ENCODE data around the gene EFNA2. TPM values are rescaled to one million over a fixed set of nuclear protein-coding genes. Genes with fewer than 3 reads are reported as not detected.

EFNA2 gene
- total RNA-seq, 1 donor from 2014 or later = 14.6 TPM

DNA sequence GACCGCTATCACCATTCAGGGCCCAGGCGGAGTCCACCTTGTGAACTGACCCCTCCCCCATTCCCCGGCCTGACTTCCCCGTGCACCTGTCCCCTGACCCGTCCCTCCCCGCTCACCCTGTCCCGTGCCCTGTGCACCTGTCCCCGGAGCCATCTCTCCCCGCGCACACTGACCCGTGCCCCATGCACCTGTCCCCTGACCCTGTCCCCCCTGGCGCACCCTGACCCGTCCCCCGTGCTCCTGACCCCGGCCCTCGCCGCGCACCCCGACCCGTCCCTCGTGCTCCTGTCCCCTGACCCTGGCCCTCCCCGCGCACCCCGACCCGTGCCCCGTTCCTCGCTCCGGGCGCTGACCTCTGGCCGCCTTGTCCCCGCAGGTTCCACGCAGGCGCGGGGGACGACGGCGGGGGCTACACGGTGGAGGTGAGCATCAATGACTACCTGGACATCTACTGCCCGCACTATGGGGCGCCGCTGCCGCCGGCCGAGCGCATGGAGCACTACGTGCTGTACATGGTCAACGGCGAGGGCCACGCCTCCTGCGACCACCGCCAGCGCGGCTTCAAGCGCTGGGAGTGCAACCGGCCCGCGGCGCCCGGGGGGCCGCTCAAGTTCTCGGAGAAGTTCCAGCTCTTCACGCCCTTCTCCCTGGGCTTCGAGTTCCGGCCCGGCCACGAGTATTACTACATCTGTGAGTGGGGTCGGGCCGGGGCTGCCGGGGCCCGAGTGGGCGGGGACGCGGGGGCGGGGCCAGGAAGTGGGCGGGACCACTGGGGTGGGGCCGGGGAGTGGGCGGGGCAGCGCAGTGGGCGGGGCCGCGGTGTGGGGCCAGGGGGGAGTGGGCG lies 9.7 kb downstream of the EFNA2 start:
- no peak overlapping the region for H3K27ac Mint-ChIP-seq (ENCODE audit: unreplicated experiment)
- peaks cover 7% of the 10 kb centered on the region for H3K27me3 Mint-ChIP-seq (ENCODE audit: unreplicated experiment)
- TF ChIP-seq, protein P1, sequence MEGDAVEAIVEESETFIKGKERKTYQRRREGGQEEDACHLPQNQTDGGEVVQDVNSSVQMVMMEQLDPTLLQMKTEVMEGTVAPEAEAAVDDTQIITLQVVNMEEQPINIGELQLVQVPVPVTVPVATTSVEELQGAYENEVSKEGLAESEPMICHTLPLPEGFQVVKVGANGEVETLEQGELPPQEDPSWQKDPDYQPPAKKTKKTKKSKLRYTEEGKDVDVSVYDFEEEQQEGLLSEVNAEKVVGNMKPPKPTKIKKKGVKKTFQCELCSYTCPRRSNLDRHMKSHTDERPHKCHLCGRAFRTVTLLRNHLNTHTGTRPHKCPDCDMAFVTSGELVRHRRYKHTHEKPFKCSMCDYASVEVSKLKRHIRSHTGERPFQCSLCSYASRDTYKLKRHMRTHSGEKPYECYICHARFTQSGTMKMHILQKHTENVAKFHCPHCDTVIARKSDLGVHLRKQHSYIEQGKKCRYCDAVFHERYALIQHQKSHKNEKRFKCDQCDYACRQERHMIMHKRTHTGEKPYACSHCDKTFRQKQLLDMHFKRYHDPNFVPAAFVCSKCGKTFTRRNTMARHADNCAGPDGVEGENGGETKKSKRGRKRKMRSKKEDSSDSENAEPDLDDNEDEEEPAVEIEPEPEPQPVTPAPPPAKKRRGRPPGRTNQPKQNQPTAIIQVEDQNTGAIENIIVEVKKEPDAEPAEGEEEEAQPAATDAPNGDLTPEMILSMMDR (IDR thresholded peaks at IDR 0.05; ENCODE audit: unreplicated experiment) = no peak
- H3K4me3 Mint-ChIP-seq (ENCODE audit: unreplicated experiment) = no peak overlapping the region
- H3K4me1 Mint-ChIP-seq (ENCODE audit: unreplicated experiment) = no peaks in the 10 kb centered on the region
- DNase-seq (ENCODE audit: low spot score) = peak; percentile 61
- H3K9me3 Mint-ChIP-seq (ENCODE audit: unreplicated experiment) = no peaks in the 10 kb centered on the region
- peaks cover 3% of the 10 kb centered on the region for H3K36me3 Mint-ChIP-seq (ENCODE audit: low read depth, unreplicated experiment)

DNA sequence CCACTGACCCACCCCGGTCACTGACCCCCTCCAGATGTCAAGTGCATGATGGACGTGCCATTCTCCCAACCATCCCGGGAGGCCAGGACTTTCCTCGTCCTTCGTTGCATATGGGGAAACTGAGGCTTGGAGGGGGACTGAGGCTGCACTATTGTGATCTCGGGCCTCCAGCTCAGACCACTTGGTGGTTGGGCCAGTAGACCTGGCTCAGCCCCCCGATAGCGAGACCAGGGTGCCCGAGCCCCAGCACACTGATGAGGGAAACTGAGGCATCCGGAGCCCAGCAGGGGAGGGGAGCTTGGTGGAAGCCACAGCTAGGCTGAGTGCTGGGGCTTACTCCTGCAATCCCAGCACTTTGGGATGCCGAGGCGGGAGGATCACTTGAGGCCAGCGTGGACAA lies 10.4 kb downstream of the EFNA2 start:
- Mint-ChIP-seq H3K4me1 (ENCODE audit: unreplicated experiment) (no peaks in the 10 kb centered on the region), H3K9me3 (ENCODE audit: unreplicated experiment) (no peaks in the 10 kb centered on the region), H3K27ac (ENCODE audit: unreplicated experiment) (no peak overlapping the region), H3K27me3 (ENCODE audit: unreplicated experiment) (peaks cover 7% of the 10 kb centered on the region), H3K4me3 (ENCODE audit: unreplicated experiment) (no peak overlapping the region), H3K36me3 (ENCODE audit: low read depth, unreplicated experiment) (peaks cover 7% of the 10 kb centered on the region)
- TF ChIP-seq, protein P1 (IDR thresholded peaks at IDR 0.05; ENCODE audit: unreplicated experiment) = no peak
- DNase-seq (ENCODE audit: low spot score) = no peak

DNA sequence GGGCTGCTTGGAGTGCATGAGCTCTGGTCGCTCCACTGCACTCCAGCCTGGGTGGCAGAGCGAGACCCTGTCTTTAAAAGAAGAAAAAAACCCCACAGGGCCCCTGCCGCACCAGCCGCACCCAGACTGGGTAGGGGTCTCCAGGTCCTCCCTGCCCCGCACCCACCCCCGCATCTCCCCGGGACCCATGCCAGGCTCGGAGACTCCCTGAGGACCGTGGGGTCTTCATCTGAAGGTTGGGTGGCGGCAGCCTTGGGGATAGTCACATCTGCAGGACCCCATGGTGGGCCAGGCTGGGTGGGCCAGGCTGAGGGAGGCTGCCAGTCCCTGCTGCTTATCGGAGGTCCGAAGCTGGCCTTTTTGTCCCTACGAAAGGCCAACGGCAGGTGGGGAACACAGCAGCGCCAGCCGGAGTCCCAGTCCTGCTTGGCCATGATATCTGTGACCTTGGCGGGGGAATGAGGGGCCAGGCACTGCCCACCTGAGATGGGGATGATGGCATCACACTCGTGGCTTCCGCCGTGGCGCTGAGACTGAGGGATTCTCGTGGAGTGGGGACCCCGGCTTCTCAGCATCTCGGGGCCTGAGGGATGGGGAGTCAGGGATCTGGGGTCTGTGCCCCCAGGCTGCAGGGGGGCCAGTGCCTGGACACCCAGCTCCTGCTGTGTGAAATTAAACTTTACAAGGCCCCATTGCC lies 11.1 kb downstream of the EFNA2 start:
- no peak for DNase-seq (ENCODE audit: low spot score)
- H3K4me3 Mint-ChIP-seq (ENCODE audit: unreplicated experiment) = peak overlapping the region; percentile 66
- H3K9me3 Mint-ChIP-seq (ENCODE audit: unreplicated experiment) = no peaks in the 10 kb centered on the region
- TF ChIP-seq, protein P1 (IDR thresholded peaks at IDR 0.05; ENCODE audit: unreplicated experiment) = no peak
- no peaks in the 10 kb centered on the region for H3K4me1 Mint-ChIP-seq (ENCODE audit: unreplicated experiment)
- H3K36me3 Mint-ChIP-seq (ENCODE audit: low read depth, unreplicated experiment) = peaks cover 7% of the 10 kb centered on the region
- peaks cover 7% of the 10 kb centered on the region for H3K27me3 Mint-ChIP-seq (ENCODE audit: unreplicated experiment)
- H3K27ac Mint-ChIP-seq (ENCODE audit: unreplicated experiment) = no peak overlapping the region

DNA sequence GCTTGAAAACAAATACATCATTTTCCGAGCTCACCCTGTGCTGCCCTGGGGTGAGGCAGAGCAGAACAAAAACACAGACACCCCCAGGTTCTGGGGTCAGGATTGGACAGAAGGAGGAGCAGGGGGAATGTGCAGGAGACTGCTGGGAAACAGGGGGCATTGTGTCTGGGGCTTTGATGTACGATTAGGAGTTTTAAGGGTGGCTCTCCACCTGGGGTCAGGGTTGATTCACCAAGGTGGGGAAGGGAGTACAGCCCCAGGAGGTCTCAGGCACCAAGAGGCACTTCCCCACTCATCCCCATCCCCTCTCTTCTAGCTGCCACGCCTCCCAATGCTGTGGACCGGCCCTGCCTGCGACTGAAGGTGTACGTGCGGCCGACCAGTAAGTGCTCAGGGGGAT lies 12.6 kb downstream of the EFNA2 start:
- no peak overlapping the region for H3K27ac Mint-ChIP-seq (ENCODE audit: unreplicated experiment)
- no peaks in the 10 kb centered on the region for H3K9me3 Mint-ChIP-seq (ENCODE audit: unreplicated experiment)
- no peaks in the 10 kb centered on the region for H3K4me1 Mint-ChIP-seq (ENCODE audit: unreplicated experiment)
- H3K4me3 Mint-ChIP-seq (ENCODE audit: unreplicated experiment) = no peak overlapping the region
- DNase-seq (ENCODE audit: low spot score) = no peak
- H3K27me3 Mint-ChIP-seq (ENCODE audit: unreplicated experiment) = peaks cover 3% of the 10 kb centered on the region
- TF ChIP-seq, protein P1 (IDR thresholded peaks at IDR 0.05; ENCODE audit: unreplicated experiment) = no peak
- peaks cover 7% of the 10 kb centered on the region for H3K36me3 Mint-ChIP-seq (ENCODE audit: low read depth, unreplicated experiment)

DNA sequence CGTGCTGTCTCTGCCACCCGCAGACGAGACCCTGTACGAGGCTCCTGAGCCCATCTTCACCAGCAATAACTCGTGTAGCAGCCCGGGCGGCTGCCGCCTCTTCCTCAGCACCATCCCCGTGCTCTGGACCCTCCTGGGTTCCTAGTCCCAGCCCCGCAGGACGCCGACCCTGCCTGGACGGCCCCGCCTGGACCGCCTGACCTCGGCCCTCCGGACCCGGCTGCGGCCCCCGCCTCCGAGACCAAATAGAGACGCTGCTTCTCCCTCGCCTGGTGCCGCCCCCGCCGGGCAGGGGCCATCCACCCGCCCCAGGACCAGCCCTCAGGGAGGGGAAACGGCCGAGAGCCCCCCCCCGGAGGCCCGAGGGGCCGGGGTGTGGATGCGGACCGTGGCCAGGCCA lies 14.1 kb downstream of the EFNA2 start:
- no peak overlapping the region for H3K4me3 Mint-ChIP-seq (ENCODE audit: unreplicated experiment)
- TF ChIP-seq, protein P1 (IDR thresholded peaks at IDR 0.05; ENCODE audit: unreplicated experiment) = no peak
- peaks cover 7% of the 10 kb centered on the region for H3K36me3 Mint-ChIP-seq (ENCODE audit: low read depth, unreplicated experiment)
- no peaks in the 10 kb centered on the region for H3K9me3 Mint-ChIP-seq (ENCODE audit: unreplicated experiment)
- no peak for DNase-seq (ENCODE audit: low spot score)
- H3K27ac Mint-ChIP-seq (ENCODE audit: unreplicated experiment) = no peak overlapping the region
- peaks cover 3% of the 10 kb centered on the region for H3K27me3 Mint-ChIP-seq (ENCODE audit: unreplicated experiment)
- H3K4me1 Mint-ChIP-seq (ENCODE audit: unreplicated experiment) = no peaks in the 10 kb centered on the region

Data from endothelial cell (in vitro differentiated cells).